WI38 (cell line): ENCODE data around the gene CHD9NB.

Experiments
- H3K4me3 ChIP-seq: 2 replicates; pipeline ENCODE4 v1.5.1; 2011; ENCODE audit warnings: low read depth, mild to moderate bottlenecking, control low read depth, low read length
- TF ChIP-seq, protein P1 (sequence below): IDR thresholded peaks from 2 replicates; pipeline ENCODE4 v1.5.1; 2012; ENCODE audit warnings: low read depth, mild to moderate bottlenecking, control low read depth, low read length

Gene CHD9NB

DNA sequence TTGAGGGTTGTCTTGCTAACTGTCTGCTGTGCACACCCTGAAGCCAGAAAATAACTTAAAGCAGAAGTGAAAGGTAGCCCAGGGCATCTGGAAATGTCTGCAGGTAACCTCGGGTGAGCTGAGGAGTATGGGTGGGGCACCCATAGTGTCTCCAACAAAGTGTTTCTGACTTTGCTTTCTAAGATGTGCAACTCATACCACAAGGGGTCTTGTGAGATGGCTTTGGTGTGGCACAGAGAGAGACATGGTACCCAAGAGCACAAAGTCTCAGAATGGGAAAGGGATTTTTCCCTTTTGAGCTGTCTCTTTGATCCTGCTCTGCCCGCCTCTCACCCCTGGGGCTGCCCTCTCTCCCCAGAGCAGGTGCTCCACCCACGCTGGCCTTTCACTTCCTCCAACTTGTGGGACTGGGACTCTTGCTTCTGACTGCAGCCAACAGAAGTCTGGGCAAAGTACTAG, 9.0 kb upstream of the CHD9NB start:
- no peak overlapping the region for H3K4me3 ChIP-seq
- TF ChIP-seq, protein P1, sequence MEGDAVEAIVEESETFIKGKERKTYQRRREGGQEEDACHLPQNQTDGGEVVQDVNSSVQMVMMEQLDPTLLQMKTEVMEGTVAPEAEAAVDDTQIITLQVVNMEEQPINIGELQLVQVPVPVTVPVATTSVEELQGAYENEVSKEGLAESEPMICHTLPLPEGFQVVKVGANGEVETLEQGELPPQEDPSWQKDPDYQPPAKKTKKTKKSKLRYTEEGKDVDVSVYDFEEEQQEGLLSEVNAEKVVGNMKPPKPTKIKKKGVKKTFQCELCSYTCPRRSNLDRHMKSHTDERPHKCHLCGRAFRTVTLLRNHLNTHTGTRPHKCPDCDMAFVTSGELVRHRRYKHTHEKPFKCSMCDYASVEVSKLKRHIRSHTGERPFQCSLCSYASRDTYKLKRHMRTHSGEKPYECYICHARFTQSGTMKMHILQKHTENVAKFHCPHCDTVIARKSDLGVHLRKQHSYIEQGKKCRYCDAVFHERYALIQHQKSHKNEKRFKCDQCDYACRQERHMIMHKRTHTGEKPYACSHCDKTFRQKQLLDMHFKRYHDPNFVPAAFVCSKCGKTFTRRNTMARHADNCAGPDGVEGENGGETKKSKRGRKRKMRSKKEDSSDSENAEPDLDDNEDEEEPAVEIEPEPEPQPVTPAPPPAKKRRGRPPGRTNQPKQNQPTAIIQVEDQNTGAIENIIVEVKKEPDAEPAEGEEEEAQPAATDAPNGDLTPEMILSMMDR: no peak

DNA sequence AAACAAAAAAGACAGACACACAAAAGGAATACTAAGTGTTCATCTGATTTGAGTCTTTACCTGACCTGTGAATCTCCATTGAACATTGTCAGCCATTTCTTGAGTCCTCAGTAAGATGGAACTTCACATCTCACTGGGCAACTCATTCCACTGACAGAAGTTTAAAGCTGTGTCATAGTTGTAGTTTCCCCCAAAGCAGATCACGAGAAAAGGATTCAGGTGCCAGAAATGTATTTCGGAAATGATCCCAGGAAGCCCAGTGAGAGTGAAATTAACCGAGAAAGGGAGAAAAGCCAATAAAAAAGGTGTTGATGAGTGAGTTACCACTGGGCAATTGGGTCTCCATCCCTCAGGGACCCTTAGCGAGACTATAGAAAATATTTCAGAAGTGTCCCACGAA, 8.6 kb upstream of the CHD9NB start:
- no peak overlapping the region for H3K4me3 ChIP-seq
- TF ChIP-seq, protein P1: no peak

DNA sequence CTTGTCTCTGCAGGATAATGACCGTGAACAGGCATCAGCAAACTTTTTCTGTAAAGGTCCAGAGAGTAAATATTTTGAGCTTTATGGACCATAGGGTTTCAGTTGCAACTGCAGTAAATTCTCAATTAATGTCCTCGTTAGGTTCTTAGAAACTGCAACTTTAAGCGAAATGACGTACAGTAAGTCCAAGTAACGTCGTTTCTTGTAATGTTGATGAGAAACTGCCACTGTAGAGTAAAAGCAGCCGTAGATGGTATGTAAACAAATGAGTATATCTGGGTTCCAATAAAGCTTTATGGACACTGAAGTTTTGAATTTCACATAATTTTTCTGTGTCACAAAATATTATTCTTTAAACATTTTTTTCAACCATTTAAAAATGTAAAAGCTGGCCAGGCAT, 7.0 kb upstream of the CHD9NB start:
- TF ChIP-seq, protein P1: no peak
- no peak overlapping the region for H3K4me3 ChIP-seq

DNA sequence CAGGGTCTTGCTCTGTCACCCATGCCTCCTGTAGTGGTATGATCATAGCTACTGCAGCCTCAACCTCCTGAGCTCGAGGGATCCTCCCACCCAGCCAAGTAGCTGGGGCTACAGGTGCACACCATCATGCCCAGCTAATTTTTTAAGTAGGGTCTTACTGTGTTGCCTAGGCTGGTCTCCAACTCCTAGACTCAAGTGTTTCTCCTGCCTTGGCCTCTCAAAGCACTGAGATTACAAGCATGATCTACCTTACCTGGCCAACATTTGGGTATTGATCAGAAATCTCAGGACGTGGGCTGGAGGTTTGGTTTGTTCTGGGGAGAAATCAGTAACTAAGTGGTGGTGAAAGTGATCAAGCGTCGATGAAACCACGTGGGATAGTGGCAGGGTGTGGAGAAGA, 6.2 kb upstream of the CHD9NB start:
- no peak overlapping the region for H3K4me3 ChIP-seq
- TF ChIP-seq, protein P1: no peak

DNA sequence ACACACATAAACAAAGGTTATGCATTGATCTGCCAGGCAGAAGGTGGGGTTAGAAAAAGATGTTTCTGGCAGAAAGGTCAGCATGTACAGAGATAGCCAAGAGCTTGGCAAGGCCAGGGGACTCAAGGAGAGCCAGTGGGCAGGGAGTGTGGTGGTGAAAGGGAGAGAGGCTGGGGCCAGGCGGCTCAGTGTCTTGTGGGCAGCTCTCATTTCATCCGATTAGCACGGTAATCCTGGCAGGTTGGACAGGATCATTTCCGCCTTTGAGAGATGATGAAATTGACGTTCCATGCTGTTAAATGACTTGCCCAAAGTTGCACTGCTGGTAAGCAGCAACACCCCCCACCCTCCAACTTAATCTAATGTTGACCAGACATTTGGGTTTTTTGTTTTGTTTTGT, 5.7 kb upstream of the CHD9NB start:
- no peak overlapping the region for H3K4me3 ChIP-seq
- TF ChIP-seq, protein P1: no peak

DNA sequence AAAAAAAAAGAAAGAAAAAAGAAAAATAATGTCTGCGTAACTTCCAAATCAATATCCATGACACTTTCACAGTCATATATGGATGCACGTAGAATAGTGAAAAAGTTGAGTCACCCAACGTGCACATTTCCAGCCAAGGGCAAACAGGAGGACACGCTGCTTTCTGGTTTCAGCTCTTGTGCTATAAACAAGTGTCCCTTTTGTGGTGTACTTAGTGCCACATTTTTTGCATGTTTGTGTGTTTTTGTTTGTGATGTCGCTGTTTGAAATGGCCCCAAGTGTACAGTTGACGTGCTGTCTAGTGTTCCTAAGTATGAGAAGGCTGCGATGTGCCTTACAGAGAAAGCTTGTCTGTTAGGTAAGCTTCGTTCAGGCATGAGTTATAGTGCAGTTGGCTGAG, 5.0 kb upstream of the CHD9NB start:
- TF ChIP-seq, protein P1: no peak
- H3K4me3 ChIP-seq: no peak overlapping the region

DNA sequence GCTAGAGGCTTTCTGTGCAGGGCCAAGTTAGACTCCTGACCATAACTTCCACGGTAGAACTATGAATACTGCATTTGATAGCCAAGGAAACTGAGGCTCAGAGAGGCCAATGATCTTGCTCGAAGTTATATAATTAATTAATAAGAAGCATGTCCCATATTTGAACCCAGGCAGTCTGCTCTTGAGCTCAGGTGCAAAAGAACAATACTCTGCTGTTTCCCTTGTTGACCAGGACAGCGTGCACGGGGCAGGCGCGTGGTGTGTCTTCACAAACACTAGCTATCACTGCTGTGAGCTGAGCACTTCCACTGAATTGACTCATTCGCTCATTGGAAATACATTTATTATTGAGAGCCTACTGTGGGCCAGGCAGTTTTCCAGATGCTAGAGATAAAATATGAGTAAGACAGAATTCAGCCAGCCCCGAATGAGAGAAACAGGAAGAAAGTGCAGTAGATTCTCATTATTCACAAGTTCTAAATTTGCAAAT, 3.7 kb upstream of the CHD9NB start:
- TF ChIP-seq, protein P1: no peak
- H3K4me3 ChIP-seq: peak overlapping the region; percentile 74; the same call in 1 of the 2 replicates
